Activated CD4-positive, alpha-beta T cell treated with anti-CD3 and anti-CD28 coated beads, Interleukin-2, amount 50 U/mL, for 16 hours (primary cell): Measurements from ENCODE around the gene IGSF10.

ENCODE experiments used
- DNase-seq: peaks from one replicate; pipeline ENCODE4 v3.0.0-alpha.2; 2020

IGSF10 gene

DNA sequence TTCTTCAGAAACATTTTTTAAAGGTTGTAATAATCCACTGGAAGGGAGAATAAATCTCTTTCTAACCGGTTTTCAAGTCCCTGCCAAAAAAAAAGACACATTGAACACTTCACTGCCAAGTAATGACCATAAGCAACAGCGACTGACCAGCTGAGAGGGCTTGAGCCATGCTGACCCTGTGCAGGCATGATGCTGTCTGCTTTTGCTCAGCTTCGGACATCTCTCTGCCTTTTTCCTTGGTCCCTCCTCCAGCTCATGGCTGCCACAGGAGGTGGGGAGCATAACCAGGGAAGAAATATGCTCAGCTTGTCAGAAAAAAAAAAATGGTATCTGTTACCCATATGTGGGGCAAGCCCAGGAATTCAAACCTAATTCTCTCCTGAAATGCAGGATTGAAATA lies 1.5 kb downstream of the IGSF10 start:
- no peak for DNase-seq

GRCh38 chr3:151456065-151456464 lies 4.8 kb downstream of the IGSF10 start:
- DNase-seq: no peak

DNA sequence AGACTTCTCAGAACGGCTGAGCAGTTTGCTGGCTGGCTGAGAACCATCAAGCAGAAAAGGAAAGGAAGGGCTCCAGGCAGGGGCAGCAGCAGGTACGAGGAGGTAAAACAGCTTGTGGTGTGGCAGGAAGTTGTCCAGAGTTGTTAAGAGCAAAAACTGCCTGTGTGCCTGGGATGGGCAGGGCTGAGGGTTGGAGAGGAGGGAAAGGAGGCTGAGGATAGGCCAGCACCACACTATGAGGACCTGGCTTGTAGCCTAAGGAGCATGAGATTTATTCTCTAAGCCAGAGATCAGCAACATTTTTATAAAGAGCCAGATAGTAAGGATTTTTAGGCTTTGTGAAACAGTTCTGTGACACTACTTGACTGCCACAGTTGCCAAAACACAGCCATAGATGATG lies 8.0 kb downstream of the IGSF10 start:
- no peak for DNase-seq

GRCh38 chr3:151452368-151452767 lies 8.5 kb downstream of the IGSF10 start:
- DNase-seq: no peak

DNA sequence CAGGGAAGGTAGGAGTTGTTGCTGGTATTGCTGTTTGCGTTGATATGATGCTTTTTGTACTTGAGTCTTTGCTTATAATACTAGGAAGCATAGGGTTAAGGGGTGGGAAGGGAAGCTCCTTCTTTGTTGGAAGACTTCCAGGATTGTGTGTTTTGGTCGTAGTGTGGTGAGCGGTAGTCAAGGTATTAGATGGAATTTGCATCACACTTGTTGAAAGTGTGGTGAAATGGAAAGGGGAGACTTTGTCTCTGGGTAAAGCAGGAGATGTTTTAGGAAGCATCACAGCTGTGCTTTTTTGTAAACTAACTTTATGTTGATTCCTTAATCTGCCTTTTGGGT lies 14.9 kb downstream of the IGSF10 start:
- no peak for DNase-seq

GRCh38 chr3:151445273-151446001 lies 15.4 kb downstream of the IGSF10 start:
- DNase-seq: no peak

DNA sequence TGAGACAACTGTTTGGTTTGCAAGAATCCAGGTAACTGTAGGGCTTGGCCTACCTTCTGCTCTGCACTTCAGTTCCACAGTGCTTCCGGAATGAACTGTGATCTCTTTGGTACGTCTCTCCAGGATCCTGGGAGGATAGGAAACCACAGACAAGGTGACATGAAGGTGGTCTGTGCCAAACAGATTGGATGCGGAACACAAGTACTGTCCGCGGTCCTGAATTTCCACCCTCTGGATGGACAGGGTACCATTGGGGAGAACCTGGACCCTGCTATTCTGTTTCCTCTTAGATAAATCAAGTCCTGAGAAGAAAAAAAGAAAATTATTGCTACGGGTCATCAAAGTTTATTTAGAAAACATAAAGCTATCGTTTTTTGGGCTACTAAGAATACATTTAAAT lies 17.3 kb downstream of the IGSF10 start:
- DNase-seq: no peak

GRCh38 chr3:151440940-151441339 lies 19.9 kb downstream of the IGSF10 start:
- DNase-seq: no peak

DNA sequence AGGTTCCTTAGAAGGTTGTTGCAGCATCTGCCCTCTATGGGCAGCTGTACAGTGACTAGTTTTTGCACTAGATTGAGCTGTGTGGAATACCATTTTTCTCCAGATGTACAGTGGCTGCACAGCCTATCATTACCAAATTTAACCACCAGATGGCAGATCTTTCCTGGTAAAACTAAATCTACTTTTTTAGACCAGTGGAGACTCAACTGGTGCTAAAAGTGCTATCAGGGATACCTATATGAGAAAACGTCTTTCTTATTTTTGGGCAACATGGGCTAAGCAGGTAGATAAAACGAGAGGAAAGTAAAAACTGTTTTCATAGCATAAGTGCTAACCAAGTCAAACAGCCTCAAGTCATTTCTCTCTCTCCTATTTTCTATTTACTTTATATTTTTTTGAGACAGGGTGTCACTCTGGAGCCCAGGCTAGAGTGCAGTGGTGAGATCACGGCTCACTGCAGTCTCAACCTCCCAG lies 21.2 kb downstream of the IGSF10 start:
- peak; percentile 42 for DNase-seq

- DNase-seq: no peak
These were observed 23.0 kb downstream of the IGSF10 start for GRCh38 chr3:151437906-151438305.

GRCh38 chr3:151436675-151437446 lies 24.0 kb downstream of the IGSF10 start:
- no peak for DNase-seq

DNA sequence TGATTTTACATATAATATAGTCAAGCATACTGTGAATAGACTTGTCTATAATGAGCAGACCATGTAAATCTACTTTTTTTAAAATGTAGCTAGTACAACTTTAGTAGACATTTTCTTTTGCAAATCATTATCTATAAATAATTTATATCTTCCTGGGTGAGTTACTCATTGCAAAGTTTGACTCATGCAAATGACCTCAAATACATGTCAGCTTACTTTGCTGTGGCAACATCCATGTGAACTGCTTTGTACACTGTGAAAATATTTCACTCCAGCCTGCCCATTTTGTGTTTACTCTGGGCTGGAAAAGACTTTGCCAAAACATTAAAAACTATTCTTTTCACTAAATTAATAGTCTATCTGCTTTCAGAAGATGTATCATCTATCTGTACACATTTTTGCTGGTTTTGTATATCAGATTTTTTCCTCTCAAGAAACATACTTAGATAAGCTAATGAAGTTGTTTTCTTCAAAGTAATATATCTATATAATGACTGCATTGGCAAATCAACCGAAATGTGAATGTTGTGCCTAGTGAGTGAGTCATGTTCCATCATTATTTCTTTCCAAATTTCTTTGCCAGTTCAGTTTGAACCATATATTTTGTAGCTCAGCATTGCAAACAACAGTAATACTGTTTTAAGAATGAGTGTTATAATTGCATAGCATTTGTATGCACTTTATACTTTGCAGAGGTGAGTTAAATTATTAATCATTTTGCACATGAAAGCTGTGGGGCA lies 26.5 kb downstream of the IGSF10 start:
- no peak for DNase-seq

GRCh38 chr3:151432616-151433372 lies 28.1 kb downstream of the IGSF10 start:
- DNase-seq: no peak

GRCh38 chr3:151431940-151432339 lies 28.9 kb downstream of the IGSF10 start:
- DNase-seq: no peak

DNA sequence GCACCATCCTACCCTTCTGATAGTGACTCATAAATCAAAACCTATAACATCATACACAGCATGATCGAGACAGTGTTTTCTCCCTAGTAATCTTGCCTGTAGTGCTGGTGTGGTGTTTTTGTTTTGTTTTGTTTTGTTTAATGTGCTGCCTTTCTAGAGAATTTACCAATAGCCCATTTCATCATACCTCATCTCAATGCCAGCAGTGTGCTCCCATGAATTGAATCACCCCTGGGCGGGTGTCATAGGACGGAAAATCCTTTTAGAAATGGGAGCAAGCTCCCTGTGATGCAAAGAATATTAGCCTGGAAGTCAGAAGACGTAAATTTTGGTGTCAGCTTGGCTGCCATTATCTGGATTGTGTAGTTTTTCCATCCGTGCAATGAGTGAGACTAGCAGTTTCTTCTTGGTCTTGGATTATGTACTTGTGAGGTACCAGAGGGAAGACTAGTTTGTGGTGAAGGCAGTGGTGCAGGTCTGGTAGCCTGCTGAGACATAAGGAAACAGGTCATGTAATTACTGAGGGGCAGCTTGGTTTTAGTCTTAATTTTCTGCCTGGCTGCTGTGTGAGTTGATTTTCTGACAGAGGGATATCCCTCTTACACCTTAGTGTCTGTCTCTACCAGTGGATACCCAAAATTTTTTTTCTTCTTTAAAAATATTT lies 29.9 kb downstream of the IGSF10 start:
- DNase-seq: peak; percentile 11

- no peak for DNase-seq
These were observed 32.5 kb downstream of the IGSF10 start for GRCh38 chr3:151428386-151428785.

GRCh38 chr3:151426341-151426657 lies 34.6 kb downstream of the IGSF10 start:
- DNase-seq: no peak

- DNase-seq: no peak
These were observed 35.1 kb downstream of the IGSF10 start for GRCh38 chr3:151425627-151426340.

DNA sequence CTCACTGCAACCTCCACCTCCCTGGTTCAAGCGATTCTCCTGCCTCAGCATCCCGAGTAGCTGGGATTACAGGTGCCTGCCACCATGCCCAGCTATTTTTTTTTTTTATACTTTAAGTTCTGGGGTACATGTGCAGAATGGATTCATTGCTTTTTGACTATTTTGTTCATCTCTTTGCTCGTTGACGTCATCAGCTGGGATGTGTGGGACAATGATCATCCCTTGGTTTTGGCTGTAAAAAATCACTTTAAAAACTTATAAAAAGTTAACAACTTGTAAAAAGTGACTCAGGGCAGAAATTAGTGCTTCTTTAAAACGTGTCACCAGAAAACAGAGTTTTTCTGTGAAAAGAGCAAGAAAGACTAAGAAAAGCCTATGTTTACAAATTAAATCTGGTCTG lies 37.8 kb downstream of the IGSF10 start:
- DNase-seq: no peak

DNA sequence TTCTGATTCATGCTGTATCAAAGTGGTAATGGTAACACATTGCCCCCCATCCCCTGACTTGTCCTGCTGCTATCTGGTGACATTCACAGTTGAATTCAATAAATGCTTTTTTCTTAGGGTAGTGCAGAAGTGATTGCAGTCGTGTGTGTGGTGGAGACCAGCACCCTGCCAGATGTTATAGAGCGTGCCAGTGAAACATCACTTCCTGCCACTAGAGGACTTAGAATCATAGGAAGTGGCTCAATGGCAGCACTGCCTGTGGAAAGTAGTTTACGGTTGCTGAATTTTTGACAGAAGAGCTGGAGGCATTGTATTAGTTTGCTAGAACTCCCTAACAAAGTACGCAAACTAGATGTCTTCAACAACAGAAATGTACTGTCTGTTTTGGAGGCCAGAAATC lies 38.9 kb downstream of the IGSF10 start:
- no peak for DNase-seq

DNA sequence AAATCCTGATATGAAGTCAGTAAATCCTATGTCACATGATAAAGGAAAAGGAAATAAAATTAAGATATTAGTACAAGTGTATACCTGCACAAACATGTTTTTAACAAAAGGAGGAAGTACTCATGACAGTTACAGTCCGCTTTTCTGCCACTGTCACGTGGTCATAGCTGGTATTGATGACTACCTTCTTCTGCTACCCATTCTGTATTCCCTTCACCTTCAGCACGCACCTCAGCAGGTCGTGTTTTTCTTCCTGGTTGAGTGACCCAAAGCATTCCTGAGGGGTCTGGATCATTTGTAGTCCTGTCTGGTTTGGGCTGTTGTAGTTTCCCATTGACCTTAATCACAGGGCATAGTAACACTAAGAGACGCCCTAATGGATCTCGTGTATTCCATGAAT lies 41.1 kb downstream of the IGSF10 start:
- DNase-seq: no peak

DNA sequence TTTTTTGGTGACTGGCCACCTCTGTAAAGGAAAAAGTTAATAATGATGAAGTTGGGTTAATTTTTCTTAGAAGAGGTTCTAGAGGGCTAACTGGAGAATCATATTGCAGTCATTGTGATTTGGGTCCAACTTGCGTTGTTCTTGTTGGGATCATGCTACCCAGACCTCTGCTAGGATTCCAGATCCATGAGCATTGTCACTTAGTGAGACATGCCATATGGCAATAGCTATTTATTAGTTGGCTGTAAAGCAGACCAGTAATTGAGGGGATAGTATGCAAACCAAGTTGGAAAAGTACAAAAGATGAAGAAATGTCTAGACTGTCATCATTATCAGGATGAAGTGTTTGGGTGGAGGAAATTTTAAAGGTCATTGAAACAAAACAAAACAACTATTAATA lies 45.6 kb downstream of the IGSF10 start:
- DNase-seq: no peak
